ENCODE measurements around the gene MXD3. TPM values are rescaled to one million over a fixed set of nuclear protein-coding genes. Genes with fewer than 3 reads are reported as not detected.

Gene MXD3
- total and polyA plus RNA-seq, 4 donors: 7.4 to 29.0 (median 12.9) TPM

- H3K4me1 ChIP-seq (ENCODE audit: control insufficient read depth in 5 of 5, insufficient read depth in 5 of 5, low read length in 5 of 5): peaks cover 4 to 18% (median 11%) of the 10 kb centered on the region in 5 donors
Observed at GRCh38 chr5:177354711-177355110, 43.0 kb upstream of the MXD3 start.

GRCh38 chr5:177354256-177354655, 42.6 kb upstream of the MXD3 start:
- DNase-seq: no peak
- Histone ChIP-seq H3K4me1 (ENCODE audit: control insufficient read depth in 5 of 5, insufficient read depth in 5 of 5, low read length in 5 of 5) (peaks cover 4 to 18% (median 11%) of the 10 kb centered on the region in 5 donors), H3K9me3 (ENCODE audit: control insufficient read depth in 4 of 4, insufficient read depth in 3 of 4, low read length in 3 of 4) (no peaks in the 10 kb centered on the region), H3K36me3 (ENCODE audit: control insufficient read depth in 4 of 4, insufficient read depth in 4 of 4, low read length in 4 of 4) (peaks cover 0 to 6% (median 0%) of the 10 kb centered on the region in 4 donors), H3K4me3 (no peak overlapping the region), H3K27me3 (ENCODE audit: control insufficient read depth in 3 of 3, insufficient read depth in 3 of 3, low read length in 2 of 3) (peaks cover 0 to 2% (median 0%) of the 10 kb centered on the region in 3 donors), H3K27ac (ENCODE audit: low read depth in 1 of 2, low read length in 1 of 2) (no peak overlapping the region), H3K9ac (ENCODE audit: insufficient read depth in 1 of 2, low read length in 2 of 2) (no peak overlapping the region)
- 87 to 93% methylated on average over 3 of the region's 3 CpGs for WGBS, 2 donors
- ATAC-seq (ENCODE audit: insufficient read depth, low FRiP score): no peak
- no peak for TF ChIP-seq CTCF (IDR thresholded peaks at IDR 0.05; ENCODE audit: control extremely low read depth, extremely low read depth)

More at GRCh38 chr5:177354711-177355110, 43.0 kb upstream of the MXD3 start:
- peaks cover 0 to 2% (median 0%) of the 10 kb centered on the region in 3 donors for H3K27me3 ChIP-seq (ENCODE audit: control insufficient read depth in 3 of 3, insufficient read depth in 3 of 3, low read length in 2 of 3)
- peaks cover 0 to 5% (median 0%) of the 10 kb centered on the region in 4 donors for H3K36me3 ChIP-seq (ENCODE audit: control insufficient read depth in 4 of 4, insufficient read depth in 4 of 4, low read length in 4 of 4)
- no peak for TF ChIP-seq CTCF (IDR thresholded peaks at IDR 0.05; ENCODE audit: control extremely low read depth, extremely low read depth)
- H3K9ac ChIP-seq (ENCODE audit: insufficient read depth in 1 of 2, low read length in 2 of 2): no peak overlapping the region
- 64 to 79% methylated on average over 3 of the region's 3 CpGs for WGBS, 2 donors
- no peak overlapping the region for H3K4me3 ChIP-seq
- DNase-seq: no peak
- no peak overlapping the region for H3K27ac ChIP-seq (ENCODE audit: low read depth in 1 of 2, low read length in 1 of 2)
- no peaks in the 10 kb centered on the region for H3K9me3 ChIP-seq (ENCODE audit: control insufficient read depth in 4 of 4, insufficient read depth in 3 of 4, low read length in 3 of 4)
- ATAC-seq (ENCODE audit: insufficient read depth, low FRiP score): no peak

- peaks cover 0 to 6% (median 0%) of the 10 kb centered on the region in 4 donors for H3K36me3 ChIP-seq (ENCODE audit: control insufficient read depth in 4 of 4, insufficient read depth in 4 of 4, low read length in 4 of 4)
- no peak for DNase-seq
- ATAC-seq (ENCODE audit: insufficient read depth, low FRiP score): no peak
- no peaks in the 10 kb centered on the region for H3K9me3 ChIP-seq (ENCODE audit: control insufficient read depth in 4 of 4, insufficient read depth in 3 of 4, low read length in 3 of 4)
- 43 to 65% methylated on average over 5 of the region's 5 CpGs for WGBS, 2 donors
- H3K27me3 ChIP-seq (ENCODE audit: control insufficient read depth in 3 of 3, insufficient read depth in 3 of 3, low read length in 2 of 3): peaks cover 0 to 2% (median 0%) of the 10 kb centered on the region in 3 donors
- TF ChIP-seq CTCF (IDR thresholded peaks at IDR 0.05; ENCODE audit: control extremely low read depth, extremely low read depth): no peak
- no peak overlapping the region for H3K27ac ChIP-seq (ENCODE audit: low read depth in 1 of 2, low read length in 1 of 2)
- H3K4me3 ChIP-seq: no peak overlapping the region
- H3K4me1 ChIP-seq (ENCODE audit: control insufficient read depth in 5 of 5, insufficient read depth in 5 of 5, low read length in 5 of 5): peaks cover 8 to 18% (median 11%) of the 10 kb centered on the region in 5 donors
- H3K9ac ChIP-seq (ENCODE audit: insufficient read depth in 1 of 2, low read length in 2 of 2): no peak overlapping the region
Observed at GRCh38 chr5:177353093-177353492, 41.4 kb upstream of the MXD3 start.
